ENCODE data around the gene PAFAH1B1. TPM values are rescaled to one million over a fixed set of nuclear protein-coding genes. Genes with fewer than 3 reads are reported as not detected.

PAFAH1B1 gene
- total and polyA plus RNA-seq, 4 donors = 14.0 to 44.1 (median 29.2) TPM

DNA sequence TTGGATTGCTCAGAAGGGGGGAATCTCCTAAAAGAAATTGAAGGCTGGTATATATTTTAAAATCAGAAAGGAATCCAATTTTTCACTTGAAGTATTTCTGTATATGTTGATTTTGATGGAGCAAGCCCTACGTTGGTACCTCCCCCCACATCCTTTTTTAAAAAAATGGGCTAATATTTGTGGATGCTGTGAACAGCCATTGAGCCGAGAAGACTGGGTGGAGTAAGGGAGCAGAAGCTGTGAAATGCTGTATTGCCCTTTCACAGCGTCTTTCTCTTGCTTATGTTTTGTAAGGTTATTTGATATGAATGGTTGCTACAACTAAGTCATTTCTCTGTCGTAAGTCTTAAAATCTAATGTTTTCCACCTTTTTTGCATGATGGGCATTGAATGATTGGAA is 2.3 kb downstream of the PAFAH1B1 start:
- Histone ChIP-seq H3K27me3 (ENCODE audit: control insufficient read depth in 4 of 4, insufficient read depth in 4 of 4, low read length in 3 of 4) (no peaks in the 10 kb centered on the region), H3K4me1 (ENCODE audit: control insufficient read depth in 4 of 4, insufficient read depth in 4 of 4, low read length in 3 of 4) (peaks cover 6 to 32% (median 18%) of the 10 kb centered on the region in 4 donors), H3K9ac (ENCODE audit: low read depth in 1 of 2, low read length in 2 of 2) (peak overlapping the region; percentile 14 to 26), H3K9me3 (ENCODE audit: control insufficient read depth in 4 of 4, low read length in 3 of 4) (no peaks in the 10 kb centered on the region), H3K4me3 (ENCODE audit: low read depth in 1 of 3, low read length in 3 of 3) (no peak overlapping the region), H3K36me3 (ENCODE audit: control insufficient read depth in 4 of 4, insufficient read depth in 3 of 4, low read depth in 1 of 4, low read length in 3 of 4) (no peaks in the 10 kb centered on the region), H3K27ac (ENCODE audit: low read depth in 1 of 2, low read length in 2 of 2) (no peak overlapping the region)
- DNase-seq (ENCODE audit: low spot score) = no peak
- TF ChIP-seq, protein P1, sequence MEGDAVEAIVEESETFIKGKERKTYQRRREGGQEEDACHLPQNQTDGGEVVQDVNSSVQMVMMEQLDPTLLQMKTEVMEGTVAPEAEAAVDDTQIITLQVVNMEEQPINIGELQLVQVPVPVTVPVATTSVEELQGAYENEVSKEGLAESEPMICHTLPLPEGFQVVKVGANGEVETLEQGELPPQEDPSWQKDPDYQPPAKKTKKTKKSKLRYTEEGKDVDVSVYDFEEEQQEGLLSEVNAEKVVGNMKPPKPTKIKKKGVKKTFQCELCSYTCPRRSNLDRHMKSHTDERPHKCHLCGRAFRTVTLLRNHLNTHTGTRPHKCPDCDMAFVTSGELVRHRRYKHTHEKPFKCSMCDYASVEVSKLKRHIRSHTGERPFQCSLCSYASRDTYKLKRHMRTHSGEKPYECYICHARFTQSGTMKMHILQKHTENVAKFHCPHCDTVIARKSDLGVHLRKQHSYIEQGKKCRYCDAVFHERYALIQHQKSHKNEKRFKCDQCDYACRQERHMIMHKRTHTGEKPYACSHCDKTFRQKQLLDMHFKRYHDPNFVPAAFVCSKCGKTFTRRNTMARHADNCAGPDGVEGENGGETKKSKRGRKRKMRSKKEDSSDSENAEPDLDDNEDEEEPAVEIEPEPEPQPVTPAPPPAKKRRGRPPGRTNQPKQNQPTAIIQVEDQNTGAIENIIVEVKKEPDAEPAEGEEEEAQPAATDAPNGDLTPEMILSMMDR (IDR thresholded peaks at IDR 0.05; ENCODE audit: low read depth, low read length, missing input control) = no peak
- TF ChIP-seq MAX (IDR thresholded peaks at IDR 0.05) (no peak), HNF4A (conservative IDR thresholded peaks at IDR 0.05) (no peak), FOXA1 (IDR thresholded peaks at IDR 0.05) (no peak), RXRA (IDR thresholded peaks at IDR 0.05) (no peak), SP1 (IDR thresholded peaks at IDR 0.05) (no peak), JUND (IDR thresholded peaks at IDR 0.05) (no peak), REST (IDR thresholded peaks at IDR 0.05) (no peak), YY1 (IDR thresholded peaks at IDR 0.05) (no peak), TAF1 (conservative IDR thresholded peaks at IDR 0.05) (no peak)
- TF ChIP-seq, protein P2, sequence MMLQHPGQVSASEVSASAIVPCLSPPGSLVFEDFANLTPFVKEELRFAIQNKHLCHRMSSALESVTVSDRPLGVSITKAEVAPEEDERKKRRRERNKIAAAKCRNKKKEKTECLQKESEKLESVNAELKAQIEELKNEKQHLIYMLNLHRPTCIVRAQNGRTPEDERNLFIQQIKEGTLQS (IDR thresholded peaks at IDR 0.05) = no peak
- 39% methylated on average over 4 of the region's 4 CpGs for WGBS

DNA sequence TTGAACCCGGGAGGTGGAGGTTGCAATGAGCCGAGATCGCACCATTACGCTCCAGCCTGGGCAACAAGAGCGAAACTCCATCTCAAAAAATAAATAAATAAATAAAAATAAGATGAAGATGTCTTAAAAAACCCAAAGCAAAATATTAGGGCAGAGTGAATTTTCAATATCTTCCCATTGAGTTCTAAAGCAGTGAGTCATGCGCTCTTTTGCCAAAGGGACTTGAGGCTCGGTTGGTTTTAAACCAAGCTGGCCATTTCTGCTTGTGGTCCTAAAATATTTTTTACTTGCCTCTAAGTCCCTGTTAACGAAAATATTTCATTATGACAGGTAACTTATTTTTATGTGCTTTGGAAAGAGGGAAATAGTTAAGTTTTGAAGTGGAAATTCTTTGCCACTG is 4.7 kb downstream of the PAFAH1B1 start:
- Histone ChIP-seq H3K27ac (ENCODE audit: low read depth in 1 of 2, low read length in 2 of 2) (no peak overlapping the region), H3K4me1 (ENCODE audit: control insufficient read depth in 4 of 4, insufficient read depth in 4 of 4, low read length in 3 of 4) (peaks cover 8 to 48% (median 32%) of the 10 kb centered on the region in 4 donors), H3K9ac (ENCODE audit: low read depth in 1 of 2, low read length in 2 of 2) (no peak overlapping the region), H3K4me3 (ENCODE audit: low read depth in 1 of 3, low read length in 3 of 3) (no peak overlapping the region), H3K9me3 (ENCODE audit: control insufficient read depth in 4 of 4, low read length in 3 of 4) (no peaks in the 10 kb centered on the region), H3K36me3 (ENCODE audit: control insufficient read depth in 4 of 4, insufficient read depth in 3 of 4, low read depth in 1 of 4, low read length in 3 of 4) (no peaks in the 10 kb centered on the region), H3K27me3 (ENCODE audit: control insufficient read depth in 4 of 4, insufficient read depth in 4 of 4, low read length in 3 of 4) (no peaks in the 10 kb centered on the region)
- TF ChIP-seq GABPA (IDR thresholded peaks at IDR 0.05 in 1 of 2, conservative IDR thresholded peaks at IDR 0.05 in 1 of 2) = no peak
- no peak for TF ChIP-seq HNF4A (conservative IDR thresholded peaks at IDR 0.05)
- no peak for TF ChIP-seq RXRA (IDR thresholded peaks at IDR 0.05)
- no peak for TF ChIP-seq RAD21 (IDR thresholded peaks at IDR 0.05)
- no peak for TF ChIP-seq MAX (IDR thresholded peaks at IDR 0.05)
- no peak for TF ChIP-seq REST (IDR thresholded peaks at IDR 0.05)
- no peak for TF ChIP-seq EGR1 (IDR thresholded peaks at IDR 0.05; ENCODE audit: low read depth in 2 of 2)
- no peak for TF ChIP-seq FOXA2 (IDR thresholded peaks at IDR 0.05)
- TF ChIP-seq JUND (IDR thresholded peaks at IDR 0.05) = no peak
- WGBS = 92% methylated on average over 8 of the region's 8 CpGs
- DNase-seq (ENCODE audit: low spot score) = no peak
